GM23248 (cell line): ENCODE results near the gene LYZL2.

Experiments
- EZH2 ChIP-seq: fragments of 200-600 bp; sonication (generic); IDR thresholded peaks from 2 replicates; pipeline ENCODE4 v1.6.1; 2018; ENCODE audit warnings: antibody characterized with exemption, mild to moderate bottlenecking; ENCODE audit not compliant: insufficient read depth, poor library complexity, severe bottlenecking
- EZH2phosphoT487 ChIP-seq: fragments of 200-600 bp; sonication (generic); IDR thresholded peaks from 2 replicates; pipeline ENCODE4 v1.6.1; 2018; ENCODE audit warnings: antibody characterized with exemption, moderate library complexity, mild to moderate bottlenecking, low read depth; ENCODE audit not compliant: insufficient read depth

DNA sequence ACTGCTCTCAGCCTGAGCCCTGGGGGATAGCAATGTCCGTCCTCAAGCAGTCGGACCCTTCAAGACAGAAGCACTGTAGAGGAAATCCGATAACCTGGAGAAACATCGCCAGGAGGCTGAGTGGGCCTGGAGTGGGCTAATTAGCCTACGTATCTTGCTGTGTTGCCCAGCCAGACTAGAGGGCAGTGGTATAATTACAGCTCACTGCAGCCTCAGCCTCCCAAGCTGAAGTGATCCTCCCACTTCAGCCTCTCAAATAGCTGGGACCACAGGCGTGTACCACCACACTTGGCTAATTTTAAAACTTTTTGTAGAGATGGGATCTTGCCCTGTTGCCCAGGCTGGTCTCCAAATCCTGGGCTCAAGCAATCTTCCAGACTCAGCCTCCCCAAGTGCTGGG lies 21.7 kb downstream of the LYZL2 start:
- TF ChIP-seq EZH2phosphoT487 (no peak), EZH2 (no peak)
